ENCODE measurements around the gene NTSR1.
A peak's percentile ranks its signal among the peaks of the same experiment; 100 is the strongest.

NTSR1 gene

GRCh38 chr20:62787321-62787720, 78.7 kb downstream of the NTSR1 start:
- DNase-seq (ENCODE audit: low spot score), result no peak
- TF ChIP-seq CTCF (IDR thresholded peaks at IDR 0.05; ENCODE audit: extremely low read depth, missing control alignments), result no peak

GRCh38 chr20:62787866-62788265, 79.2 kb downstream of the NTSR1 start:
- TF ChIP-seq CTCF (IDR thresholded peaks at IDR 0.05; ENCODE audit: extremely low read depth, missing control alignments), result no peak
- DNase-seq (ENCODE audit: low spot score), result no peak

GRCh38 chr20:62788607-62789006, 80.0 kb downstream of the NTSR1 start:
- no peak for TF ChIP-seq CTCF (IDR thresholded peaks at IDR 0.05; ENCODE audit: extremely low read depth, missing control alignments)
- no peak for DNase-seq (ENCODE audit: low spot score)

- no peak for DNase-seq (ENCODE audit: low spot score)
- no peak for TF ChIP-seq CTCF (IDR thresholded peaks at IDR 0.05; ENCODE audit: extremely low read depth, missing control alignments)
Measured at GRCh38 chr20:62790075-62790474, 81.4 kb downstream of the NTSR1 start.

- DNase-seq (ENCODE audit: low spot score), result peak; percentile 83
- TF ChIP-seq CTCF (IDR thresholded peaks at IDR 0.05; ENCODE audit: extremely low read depth, missing control alignments), result peak; percentile 90
Measured at GRCh38 chr20:62791301-62792181, 82.9 kb downstream of the NTSR1 start.

GRCh38 chr20:62792182-62792939, 83.7 kb downstream of the NTSR1 start:
- no peak for TF ChIP-seq CTCF (IDR thresholded peaks at IDR 0.05; ENCODE audit: extremely low read depth, missing control alignments)
- DNase-seq (ENCODE audit: low spot score), result no peak

Measured in GM20000 (cell line).